Activated naive CD4-positive, alpha-beta T cell treated with anti-CD3 and anti-CD28 coated beads, Interleukin-2, amount 50 U/mL, for 16 hours (primary cell): ENCODE measurements around the gene GID4.

Experiments
- DNase-seq: peaks from one replicate; pipeline ENCODE4 v3.0.0-alpha.2; 2020

Gene GID4

GRCh38 chr17:18045691-18046350 lies 6.6 kb downstream of the GID4 start:
- no peak for DNase-seq

- DNase-seq: no peak
Measured at GRCh38 chr17:18055597-18055996, 16.4 kb downstream of the GID4 start.

- DNase-seq: no peak
Measured at GRCh38 chr17:18056214-18056613, 17.0 kb downstream of the GID4 start.

GRCh38 chr17:18059283-18059682 lies 20.1 kb downstream of the GID4 start:
- DNase-seq: no peak

GRCh38 chr17:18064053-18064452 lies 24.8 kb downstream of the GID4 start:
- DNase-seq: no peak

GRCh38 chr17:18065546-18065945 lies 26.3 kb downstream of the GID4 start:
- no peak for DNase-seq

GRCh38 chr17:18066866-18067265 lies 27.7 kb downstream of the GID4 start:
- DNase-seq: no peak

GRCh38 chr17:18069101-18069500 lies 29.9 kb downstream of the GID4 start:
- DNase-seq: no peak

- no peak for DNase-seq
Measured at GRCh38 chr17:18070861-18071340, 31.7 kb downstream of the GID4 start.

- no peak for DNase-seq
Measured at GRCh38 chr17:18071751-18072150, 32.5 kb downstream of the GID4 start.

GRCh38 chr17:18074566-18075272 lies 35.5 kb downstream of the GID4 start:
- DNase-seq: no peak

- no peak for DNase-seq
Measured at GRCh38 chr17:18076936-18077335, 37.7 kb downstream of the GID4 start.

GRCh38 chr17:18079543-18079942 lies 40.3 kb downstream of the GID4 start:
- no peak for DNase-seq

- DNase-seq: no peak
Measured at GRCh38 chr17:18084256-18084655, 45.0 kb downstream of the GID4 start.

- DNase-seq: peak; percentile 88
Measured at GRCh38 chr17:18087610-18088491, 48.6 kb downstream of the GID4 start, which contains the start of gene DRG2. Gene DRG2, plus strand, starts transcription at chr17:18087948. Its CDS starts 76 bp downstream, at chr17:18088024.

GRCh38 chr17:18089613-18090012 lies 50.4 kb downstream of the GID4 start:
- no peak for DNase-seq

GRCh38 chr17:18093616-18094408 lies 54.6 kb downstream of the GID4 start:
- DNase-seq: no peak

- no peak for DNase-seq
Measured at GRCh38 chr17:18094409-18094807, 55.2 kb downstream of the GID4 start.

- DNase-seq: no peak
Measured at GRCh38 chr17:18099516-18099915, 60.3 kb downstream of the GID4 start.

- no peak for DNase-seq
Measured at GRCh38 chr17:18100616-18101015, 61.4 kb downstream of the GID4 start.

GRCh38 chr17:18101828-18102227 lies 62.6 kb downstream of the GID4 start:
- DNase-seq: no peak

GRCh38 chr17:18102640-18103039 lies 63.4 kb downstream of the GID4 start:
- no peak for DNase-seq

GRCh38 chr17:18105027-18105426 lies 65.8 kb downstream of the GID4 start:
- DNase-seq: no peak
